ENCODE measurements around the gene KIAA1217.
"Not testable (repeated sequence)": the region's sequence is repeated elsewhere in the genome, so short reads cannot be mapped to it uniquely, and the experiment has no call there.

The KIAA1217 gene

DNA sequence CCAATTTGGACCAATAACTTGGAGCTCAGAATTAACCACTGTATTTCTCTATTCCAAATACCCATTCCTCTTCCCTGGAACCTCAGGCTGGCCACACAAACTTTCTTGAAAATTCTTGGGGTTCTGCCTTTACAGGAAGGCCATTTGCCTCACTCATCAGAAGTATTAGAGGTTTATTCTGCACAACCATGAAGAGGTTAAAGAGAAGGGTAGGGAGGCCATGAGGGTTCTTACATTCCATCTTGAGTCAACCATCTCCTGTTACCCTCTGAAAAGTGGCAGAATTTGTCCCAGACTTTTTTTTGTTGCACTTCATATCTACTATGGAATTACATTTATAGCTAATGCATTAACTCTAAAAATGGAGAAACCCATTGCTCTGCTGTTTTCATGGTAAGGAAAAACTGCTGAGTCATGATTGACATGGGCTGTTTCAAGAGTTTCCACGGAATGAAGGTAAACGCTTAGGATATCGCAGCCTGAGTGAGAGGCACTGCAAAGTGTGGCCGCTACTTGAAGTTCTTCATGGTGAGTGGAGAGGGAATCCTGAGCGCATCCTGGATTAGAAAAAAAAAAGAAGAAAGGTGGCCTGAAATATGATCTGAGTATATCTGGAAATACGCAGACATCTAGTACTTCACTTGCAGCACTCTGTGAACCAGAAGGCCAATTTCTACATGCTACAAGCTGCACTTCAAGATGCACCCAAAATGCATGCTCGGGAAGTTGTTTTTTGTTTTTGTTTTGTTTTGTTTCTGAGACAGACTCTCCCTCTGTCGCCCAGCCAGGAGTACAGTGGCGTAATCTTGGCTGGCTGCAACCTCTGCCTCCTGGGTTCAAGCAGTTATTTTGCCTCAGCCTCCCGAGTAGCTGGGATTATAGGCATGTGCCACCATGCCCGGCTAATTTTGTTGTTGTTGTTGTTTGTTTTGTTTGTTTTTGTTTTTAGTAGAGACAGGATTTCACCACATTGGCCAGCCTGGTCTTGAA lies 83.7 kb downstream of the KIAA1217 start:
- DNase-seq, result no peak

DNA sequence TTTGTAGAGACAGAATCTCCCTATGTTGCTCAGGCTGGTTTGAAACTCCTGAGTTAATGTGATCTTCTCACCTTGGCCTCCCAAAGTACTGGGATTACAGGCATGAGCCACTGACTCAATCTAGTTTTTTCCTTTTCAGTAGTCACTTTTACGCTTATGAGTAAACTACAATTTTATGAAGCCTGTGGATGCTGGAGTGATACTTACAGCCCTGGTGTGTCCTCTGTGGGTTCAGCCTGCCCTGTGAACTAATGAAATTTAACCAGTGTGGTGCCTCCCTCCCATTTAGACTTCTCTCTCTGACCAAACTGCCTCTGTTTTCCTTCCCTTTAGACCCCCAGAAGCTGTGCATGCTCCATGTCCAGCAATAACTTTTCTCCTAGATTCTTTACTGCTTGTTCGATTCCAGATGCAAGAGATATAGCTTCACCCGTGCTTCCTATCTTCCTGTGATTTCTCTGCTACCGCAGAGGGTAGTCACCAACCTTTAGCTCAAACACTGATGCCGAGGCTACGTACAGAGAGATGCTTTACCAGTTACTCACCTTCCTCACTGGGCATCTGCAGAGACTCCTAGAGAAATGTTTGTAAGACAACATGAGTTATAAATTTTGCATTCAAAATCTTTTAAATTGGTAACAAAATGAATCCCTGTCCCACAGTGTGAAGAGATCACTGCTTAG lies 90.8 kb downstream of the KIAA1217 start:
- no peak for DNase-seq

DNA sequence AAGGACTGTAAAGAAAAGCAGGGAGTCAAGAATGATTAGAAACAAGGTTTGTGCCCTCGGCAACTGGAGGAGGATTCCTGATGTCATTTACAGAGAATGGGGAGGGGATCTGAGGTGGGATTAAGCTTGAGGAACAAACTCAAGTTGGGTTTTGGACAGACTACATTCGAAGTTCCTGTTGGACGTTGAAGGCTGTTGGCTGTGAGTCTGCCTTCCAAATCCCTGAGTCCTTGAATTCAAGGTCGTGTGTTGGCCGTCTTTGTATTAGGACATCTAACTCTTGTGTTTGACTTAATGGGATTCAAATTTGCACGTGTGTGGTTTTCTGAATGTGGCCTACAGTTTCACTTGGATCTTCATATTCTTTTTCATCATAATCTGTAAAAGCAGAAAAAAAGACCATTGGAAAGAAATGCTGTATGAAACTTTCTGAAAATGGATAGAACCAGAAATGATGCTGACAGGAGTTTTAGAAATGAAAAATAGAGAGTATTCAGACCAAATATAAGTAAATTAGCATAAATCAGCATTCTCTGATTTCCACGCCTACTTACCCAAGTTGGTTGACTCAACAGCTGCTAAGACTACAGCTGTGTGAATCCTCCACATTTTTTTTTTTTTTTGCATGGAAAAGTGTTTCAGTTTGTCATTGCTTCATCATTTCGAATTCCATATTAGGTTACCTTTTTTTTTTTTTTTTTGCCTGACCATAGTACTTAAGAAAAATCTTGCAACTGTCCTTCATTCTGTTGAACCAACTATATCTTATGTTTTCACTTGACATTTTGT lies 94.8 kb downstream of the KIAA1217 start:
- no peak for DNase-seq

DNA sequence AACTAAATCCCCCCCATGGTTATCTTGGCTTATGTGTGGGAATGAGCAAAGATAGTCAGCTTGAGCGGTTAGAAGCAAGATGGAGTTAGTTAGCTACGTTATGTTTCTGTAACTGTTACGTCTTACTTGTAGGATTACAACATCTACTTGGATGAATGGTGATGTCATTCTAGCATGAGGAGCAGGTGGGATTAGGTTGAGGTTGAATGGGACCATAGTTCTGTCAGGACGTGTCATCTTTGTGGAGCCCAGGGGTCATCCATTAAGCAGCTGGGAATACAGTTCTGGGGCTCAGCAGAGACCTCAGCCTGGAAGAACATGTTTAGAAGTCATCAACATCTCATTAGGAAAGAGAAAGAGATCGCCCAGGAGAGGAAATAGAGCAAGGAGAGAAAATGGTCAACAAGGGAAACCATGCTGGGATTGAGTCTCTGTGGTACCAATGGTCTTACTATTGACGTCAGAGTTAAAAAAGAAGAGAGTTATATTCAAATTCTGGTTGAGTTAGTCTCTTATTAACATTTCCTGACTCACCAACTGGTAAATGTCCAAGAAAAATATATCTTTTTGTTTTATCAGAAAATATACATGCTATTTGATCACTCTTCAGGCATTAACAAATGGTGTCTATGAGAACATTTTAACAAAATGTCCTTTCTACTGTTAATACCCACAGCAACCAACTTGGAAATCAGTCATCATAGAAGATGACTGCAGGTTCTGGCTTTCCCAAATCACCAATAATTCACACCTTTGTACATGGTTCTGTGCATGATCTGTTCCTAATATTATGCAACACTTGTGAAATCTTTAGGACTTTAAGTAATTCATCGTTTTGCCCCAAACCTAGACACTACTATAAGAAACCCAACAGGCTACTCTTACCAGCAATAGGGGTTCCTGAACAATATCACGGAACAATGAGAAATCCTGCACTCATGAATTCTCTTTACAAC lies 96.9 kb downstream of the KIAA1217 start:
- DNase-seq, result no peak

DNA sequence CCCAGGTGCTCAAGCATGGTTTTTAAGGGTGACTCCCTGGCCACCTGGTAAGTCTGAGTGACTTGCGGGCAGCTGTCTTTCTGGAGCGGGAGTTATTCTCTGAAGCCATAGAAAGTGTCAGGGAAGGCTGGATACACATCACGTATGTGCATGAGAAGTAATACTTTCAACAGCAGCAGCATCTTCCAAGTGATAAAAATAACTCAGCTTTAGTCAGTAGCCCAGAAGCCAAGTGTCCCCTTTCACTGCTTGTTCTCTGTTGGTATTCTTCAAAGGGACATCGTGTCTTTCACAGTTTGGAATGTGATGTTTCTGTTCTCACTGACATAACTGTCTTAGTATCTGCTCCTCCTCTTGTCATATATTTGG lies 97.6 kb downstream of the KIAA1217 start:
- DNase-seq, result no peak

DNA sequence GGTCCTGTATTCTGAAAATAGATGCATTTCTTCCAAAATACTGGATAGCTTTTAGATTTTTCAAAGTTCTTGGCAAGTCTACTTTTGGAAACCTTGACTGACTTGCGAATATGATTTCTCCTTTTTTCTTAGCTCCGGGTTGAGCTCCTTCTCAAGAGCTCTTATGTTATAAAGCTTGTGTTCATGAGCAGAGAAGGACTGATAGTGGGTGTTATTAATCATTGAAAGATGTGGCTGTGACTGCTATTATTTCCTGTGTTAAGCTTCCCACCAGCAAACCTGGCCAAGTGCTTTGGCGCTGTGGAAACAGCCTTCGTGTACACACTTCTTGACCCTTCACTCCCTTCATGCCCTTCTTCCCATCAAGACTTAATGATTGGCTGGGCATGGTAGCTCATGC lies 98.2 kb downstream of the KIAA1217 start:
- DNase-seq, result no peak

DNA sequence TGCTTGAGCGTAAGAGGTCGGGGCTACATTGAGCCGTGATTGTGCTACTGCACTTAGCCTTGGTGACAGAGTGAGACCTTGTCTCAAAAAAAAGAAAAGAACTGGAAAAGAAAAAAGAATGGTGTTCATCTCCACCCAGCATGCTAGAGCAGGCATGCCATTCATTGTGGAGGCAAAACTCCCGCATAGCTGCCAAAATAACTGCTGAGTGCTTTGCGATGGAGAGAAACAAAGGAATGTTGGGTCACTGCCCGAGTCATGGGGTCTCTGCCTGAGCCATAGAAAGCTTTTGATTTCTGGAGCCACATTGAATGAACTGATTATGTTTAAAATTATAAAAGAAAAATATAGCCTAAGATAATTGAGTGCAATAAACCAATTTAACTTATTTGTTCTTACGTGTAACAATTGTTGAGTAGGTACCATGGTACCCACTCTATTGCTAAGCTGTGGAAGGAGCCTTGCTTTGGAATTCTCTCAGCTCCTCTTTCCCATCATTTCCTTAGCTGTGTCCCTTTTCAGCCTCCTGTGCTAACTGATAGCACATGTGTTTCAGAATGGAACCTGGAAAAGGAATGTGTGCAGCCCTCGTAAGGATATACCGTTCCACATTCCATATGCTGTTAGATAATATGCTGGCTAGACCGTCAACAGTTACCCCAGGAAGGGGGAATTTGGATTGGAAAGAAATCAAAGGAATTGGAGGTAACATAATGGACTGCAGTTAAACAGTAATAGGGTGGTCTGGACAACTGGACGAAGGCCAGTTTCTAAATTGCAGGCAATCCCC lies 99.0 kb downstream of the KIAA1217 start:
- DNase-seq, result no peak

DNA sequence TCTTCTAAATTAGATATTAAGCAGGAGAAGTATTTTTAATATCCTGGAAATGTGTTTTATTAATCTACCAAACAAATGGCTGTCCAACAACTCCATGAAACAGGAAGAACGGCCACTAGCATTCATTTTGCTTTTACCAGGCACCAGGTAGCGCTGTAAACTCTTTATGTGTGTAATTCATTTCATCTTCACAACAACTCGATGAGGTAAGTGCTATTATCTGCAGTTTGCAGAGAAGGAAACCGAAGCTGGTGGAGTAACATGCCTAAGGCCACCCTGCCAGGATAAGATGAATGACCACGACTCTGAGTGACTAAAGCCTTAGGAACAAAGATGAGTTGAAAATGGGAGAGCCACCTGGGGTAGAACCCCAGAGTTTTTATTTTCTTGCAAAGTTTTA lies 101.2 kb downstream of the KIAA1217 start:
- no peak for DNase-seq

DNA sequence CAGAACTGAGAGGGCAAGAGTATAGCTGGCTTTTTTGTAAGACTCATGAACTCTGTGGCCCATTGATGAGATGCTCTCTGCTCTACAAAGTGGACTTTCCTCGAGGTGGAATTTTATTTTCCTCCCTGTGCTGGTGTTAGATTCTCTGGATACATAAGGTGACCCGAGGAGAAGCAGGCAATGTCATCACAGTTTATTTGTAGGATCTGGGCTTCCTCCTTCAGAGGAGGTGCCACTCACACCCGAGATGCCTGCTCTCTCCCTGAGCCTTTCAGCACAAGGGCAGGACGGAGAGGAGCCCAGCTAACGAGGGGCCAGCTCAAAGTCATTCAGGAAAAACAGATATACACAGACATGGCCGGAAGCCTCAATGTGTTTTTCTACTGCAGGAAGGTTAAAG lies 103.0 kb downstream of the KIAA1217 start:
- no peak for DNase-seq

DNA sequence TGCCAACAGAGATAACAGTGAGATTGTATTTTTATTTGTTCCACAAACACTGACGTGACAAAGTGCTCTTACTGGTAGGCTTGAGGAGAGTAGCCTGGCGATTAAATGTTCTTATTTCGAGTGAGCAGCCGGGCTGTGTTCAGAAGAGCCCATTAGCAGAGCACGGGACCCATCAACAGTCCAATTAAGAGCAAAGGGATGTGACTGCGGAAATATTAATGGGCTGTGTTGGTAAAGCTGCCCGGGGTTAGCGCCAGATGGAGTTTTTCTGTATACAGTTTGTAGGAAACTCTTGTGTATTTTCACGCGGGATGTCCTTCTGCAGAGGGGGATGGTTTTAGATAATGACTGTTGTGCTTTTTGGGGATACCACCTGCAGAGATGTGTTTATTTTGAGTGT lies 104.3 kb downstream of the KIAA1217 start:
- peak; percentile 13 for DNase-seq

DNA sequence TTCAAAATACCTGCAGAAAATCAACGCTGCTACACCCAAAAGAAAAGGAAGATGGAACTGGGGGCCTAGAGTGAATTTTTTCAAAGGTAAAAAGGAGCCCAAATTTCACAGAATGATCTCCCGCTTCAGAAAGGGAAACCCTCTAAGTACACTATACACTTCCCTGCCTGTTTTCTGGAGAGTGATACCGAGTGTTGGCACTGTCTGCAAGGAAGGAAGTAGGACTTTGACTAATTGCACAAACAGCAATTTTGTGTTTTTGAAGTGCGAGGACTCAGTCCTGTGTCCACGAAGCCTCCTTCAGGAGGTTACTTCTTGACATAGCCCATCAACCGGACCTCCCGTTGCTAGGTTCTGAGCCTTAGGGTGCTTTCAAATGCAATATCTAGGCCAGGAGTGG lies 106.3 kb downstream of the KIAA1217 start:
- no peak for DNase-seq

DNA sequence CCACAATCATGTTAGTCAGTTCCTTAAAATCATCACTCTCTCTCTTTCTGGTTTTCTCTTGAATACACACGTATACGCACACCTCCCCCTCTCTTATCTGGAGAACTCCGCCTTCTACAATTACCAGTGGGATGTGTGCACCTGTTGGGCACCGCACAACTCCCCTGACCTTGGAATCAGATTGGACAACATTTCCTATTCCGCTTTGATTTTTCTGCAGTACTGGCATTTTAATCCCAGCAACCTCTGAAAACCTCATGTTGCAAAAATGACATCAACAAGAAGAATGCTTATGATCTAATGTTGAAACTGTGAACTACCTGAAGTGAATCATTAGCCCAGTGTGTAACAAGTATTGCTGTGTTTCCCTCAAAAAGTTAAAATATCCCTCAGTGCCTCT lies 109.6 kb downstream of the KIAA1217 start:
- DNase-seq, result no peak

DNA sequence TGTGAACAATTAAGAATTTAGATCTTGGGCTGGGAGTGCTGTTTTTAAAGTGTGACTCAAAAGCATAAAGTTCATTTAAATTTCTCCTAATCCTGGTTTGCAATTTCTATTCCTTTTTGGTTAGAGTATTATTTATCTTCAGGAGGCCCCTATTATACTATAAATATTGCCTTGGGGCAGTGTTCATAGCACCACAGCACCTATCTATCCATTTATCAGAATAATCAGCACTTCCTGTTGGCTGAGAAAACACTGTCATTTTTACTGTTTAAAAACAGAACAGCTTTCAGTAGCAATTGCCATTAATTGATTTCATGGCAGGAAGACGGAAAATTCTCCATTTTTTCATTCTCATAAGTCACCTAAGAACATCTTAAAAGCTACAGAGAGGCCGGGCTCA lies 111.4 kb downstream of the KIAA1217 start:
- no peak for DNase-seq

DNA sequence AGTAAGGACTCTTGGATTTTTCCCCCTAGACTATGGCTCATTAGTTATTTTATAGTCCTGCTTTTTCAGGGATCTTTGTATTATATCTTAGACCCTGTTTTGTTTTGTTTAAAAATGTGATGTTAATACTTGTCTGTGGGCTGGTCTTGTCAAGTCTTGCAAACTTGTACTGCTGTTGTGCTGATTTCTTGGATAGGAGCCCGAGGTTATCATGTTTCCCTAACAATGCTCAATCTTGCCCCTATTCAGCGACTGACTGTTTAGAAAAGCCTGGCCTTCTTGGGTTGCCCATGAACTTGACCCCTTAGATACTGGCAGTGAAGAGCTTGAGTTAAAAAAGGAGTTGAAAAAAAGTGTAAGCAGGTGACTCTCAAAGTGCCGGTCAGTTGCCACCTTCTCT lies 115.7 kb downstream of the KIAA1217 start:
- DNase-seq, result no peak

DNA sequence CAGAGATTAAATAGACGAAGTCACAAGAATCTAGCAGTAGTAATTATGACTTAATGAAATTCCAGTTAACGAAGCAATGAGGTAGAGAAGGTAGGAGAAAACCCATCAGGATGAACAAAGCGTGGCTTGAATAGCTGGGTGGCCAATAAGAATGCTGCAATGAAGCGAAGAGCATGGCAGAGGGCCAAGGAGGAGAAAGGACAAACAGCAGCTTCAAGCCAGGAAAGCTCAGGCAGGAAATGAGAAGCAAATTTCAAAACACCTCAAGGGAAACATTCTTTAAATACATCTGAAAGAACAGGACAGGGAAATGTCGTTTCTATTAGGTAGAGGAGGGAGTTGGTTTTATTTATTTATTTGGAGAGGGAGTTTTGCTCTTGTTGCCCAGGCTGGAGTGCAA lies 122.5 kb downstream of the KIAA1217 start:
- DNase-seq, result peak; percentile 59

DNA sequence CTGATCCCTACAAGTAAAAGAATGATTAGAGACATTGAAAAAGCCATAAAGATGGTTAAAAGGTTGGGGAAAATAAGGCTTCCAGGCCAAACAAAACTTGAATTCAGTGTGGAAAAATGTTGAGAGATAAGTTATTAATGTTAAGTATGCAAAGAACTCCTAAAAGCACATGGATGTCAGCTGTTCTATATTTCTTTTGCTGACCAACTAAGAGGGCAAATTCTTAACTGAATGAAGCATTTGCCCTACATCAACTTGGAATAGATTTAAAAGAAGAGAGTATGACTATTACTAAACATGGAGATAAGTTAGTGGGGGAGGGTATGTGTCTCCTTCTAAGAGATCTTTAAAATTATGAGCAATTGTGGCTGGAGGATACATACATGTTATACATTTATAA lies 124.8 kb downstream of the KIAA1217 start:
- DNase-seq, result no peak

DNA sequence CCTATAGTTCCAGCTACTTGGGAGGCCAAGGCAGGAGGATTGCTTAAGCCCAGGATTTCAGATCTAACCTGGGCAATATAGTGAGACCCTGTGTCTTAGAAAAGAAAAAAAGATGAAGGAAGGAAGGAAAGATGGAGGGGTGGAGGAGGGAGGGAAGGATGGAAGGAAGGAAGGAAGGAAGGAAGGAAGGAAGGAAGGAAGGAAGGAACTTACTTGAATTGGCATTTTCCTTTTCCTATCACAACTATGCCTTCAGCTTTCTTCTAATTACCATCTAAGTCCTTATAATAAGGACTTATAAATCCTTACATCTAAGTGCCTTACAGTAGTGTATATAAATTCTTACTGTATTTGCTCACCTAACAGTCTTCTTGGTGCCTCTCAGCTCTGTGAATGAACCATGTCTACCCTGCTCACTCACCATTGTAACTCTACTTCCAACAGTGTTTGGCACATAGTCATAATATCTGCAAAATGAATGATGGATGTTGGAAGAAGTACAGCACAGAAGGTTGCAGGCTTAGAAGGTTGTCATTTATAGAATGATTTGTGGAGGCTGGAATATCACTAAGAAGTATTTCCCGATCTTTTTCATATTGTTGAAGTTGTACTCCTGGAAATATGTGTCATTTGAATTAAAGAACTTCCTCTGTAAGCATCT lies 125.5 kb downstream of the KIAA1217 start:
- no peak for DNase-seq

DNA sequence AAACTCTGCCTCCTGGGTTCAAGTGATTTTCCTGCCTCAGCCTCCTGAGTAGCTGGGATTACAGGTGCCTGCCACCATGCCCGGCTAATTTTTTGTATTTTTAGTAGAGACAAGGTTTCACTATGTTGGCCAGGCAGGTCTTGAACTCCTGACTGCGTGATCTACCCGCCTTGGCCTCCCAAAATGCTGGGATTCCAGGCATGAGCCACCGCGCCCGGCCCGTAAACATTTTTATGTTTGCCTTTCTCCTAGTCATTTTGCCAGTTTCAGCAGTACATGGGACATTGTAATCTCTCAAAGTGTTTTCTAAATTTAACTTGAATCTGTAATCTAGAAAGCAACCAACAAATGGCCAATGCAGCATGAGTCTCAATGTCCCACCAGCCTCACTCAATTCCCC lies 128.8 kb downstream of the KIAA1217 start:
- not testable (repeated sequence) for DNase-seq

DNA sequence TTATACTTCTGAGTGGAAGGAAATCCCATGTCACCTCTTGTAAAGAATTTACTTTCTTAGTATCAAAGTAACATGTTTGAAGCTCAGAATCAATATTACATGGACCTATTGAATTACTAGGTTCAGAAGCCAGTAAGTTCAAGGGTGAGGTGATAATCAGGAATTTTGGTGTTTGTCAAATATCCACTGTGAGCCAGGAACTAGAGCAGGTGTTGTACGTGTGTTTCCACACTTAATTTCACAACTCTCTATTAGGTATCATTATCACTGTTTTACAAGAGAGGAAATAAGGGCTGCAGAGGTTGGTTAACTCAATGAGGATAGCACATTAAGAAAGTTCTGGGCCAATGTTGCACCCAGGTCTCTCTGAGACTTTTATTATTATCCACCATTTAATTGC lies 130.4 kb downstream of the KIAA1217 start:
- no peak for DNase-seq

DNA sequence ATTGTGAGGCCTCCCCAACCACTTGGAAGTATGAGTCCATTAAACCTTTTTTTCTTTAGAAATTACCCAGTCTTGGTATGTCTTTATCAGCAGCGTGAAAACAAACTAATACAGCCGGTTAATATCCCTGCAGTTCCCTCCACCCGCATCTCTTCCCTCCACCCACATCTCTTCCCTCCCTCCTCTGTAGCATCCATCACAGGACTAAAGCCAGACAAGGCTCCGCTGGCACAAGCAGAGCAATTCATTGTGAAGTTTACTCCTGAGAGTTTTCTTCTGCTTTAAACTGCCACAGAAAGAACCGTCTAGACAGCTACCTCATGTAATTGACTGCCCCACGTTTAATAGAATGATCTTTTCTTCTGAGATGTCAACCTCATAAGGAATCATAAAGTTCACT lies 131.5 kb downstream of the KIAA1217 start:
- no peak for DNase-seq

DNA sequence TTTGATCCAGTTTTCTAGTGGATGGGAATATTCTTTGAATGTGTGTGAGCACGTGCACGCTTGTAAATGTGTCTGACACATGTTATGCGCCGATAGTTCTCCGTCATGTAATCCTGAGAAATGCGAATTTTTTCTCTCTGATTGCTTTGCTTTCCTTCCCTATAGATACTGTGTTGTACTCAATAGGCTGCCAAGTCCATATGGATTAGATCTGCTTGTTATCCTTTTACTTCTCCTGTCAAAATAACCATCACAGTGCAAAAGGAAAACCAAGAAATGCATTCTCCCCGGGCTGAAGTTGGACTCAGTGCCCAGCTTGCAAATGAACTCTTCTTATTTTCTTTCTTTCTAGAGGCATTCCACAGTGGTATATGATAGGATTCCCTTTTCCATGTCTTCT lies 131.9 kb downstream of the KIAA1217 start:
- no peak for DNase-seq

All from NCI-H2029 (cell line).